ENCODE results near the gene LDB2. TPM values are rescaled to one million over a fixed set of nuclear protein-coding genes. Genes with fewer than 3 reads are reported as not detected.

The LDB2 gene
- total and polyA plus RNA-seq, 7 donors = 7.0 to 18.9 (median 10.1) TPM

DNA sequence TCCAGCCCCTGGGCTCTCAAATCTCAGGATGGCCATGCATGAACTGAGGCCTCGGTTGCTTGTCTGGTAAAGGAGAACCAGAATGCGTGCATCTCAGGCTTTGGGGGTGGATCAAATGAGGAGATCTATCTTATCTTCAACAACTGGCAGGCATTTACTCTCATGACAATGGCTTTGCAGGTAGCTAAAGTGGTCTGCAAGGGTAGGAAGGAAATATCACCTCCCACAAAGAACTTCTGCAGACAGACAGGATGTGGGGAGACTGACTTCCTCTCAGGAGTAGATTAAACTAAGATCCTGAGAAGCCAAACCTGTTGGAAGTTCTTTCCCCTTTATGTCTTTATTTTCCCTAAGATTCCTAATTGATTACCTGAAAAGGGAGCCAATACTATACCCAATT is 7.8 kb downstream of the LDB2 start:
- no peak overlapping the region for H3K27ac ChIP-seq
- ATAC-seq (no peak), DNase-seq (no peak)
- H3K36me3 ChIP-seq (ENCODE audit: insufficient read depth in 1 of 2, low read depth in 1 of 2) = no peaks in the 10 kb centered on the region
- H3K27me3 ChIP-seq (ENCODE audit: insufficient read depth in 3 of 3, low read length in 2 of 3) = peaks cover 0 to 3% (median 0%) of the 10 kb centered on the region in 3 donors
- H3K4me1 ChIP-seq = no peaks in the 10 kb centered on the region
- WGBS, 3 donors = 81 to 84% (median 83%) methylated on average over 2 of the region's 2 CpGs
- TF ChIP-seq, protein P1, sequence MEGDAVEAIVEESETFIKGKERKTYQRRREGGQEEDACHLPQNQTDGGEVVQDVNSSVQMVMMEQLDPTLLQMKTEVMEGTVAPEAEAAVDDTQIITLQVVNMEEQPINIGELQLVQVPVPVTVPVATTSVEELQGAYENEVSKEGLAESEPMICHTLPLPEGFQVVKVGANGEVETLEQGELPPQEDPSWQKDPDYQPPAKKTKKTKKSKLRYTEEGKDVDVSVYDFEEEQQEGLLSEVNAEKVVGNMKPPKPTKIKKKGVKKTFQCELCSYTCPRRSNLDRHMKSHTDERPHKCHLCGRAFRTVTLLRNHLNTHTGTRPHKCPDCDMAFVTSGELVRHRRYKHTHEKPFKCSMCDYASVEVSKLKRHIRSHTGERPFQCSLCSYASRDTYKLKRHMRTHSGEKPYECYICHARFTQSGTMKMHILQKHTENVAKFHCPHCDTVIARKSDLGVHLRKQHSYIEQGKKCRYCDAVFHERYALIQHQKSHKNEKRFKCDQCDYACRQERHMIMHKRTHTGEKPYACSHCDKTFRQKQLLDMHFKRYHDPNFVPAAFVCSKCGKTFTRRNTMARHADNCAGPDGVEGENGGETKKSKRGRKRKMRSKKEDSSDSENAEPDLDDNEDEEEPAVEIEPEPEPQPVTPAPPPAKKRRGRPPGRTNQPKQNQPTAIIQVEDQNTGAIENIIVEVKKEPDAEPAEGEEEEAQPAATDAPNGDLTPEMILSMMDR (IDR thresholded peaks at IDR 0.05) = no peak
- intact Hi-C loops (cut with DNase I) = no loop called here
- H3K9me3 ChIP-seq = no peaks in the 10 kb centered on the region
- H3K4me3 ChIP-seq = no peak overlapping the region

DNA sequence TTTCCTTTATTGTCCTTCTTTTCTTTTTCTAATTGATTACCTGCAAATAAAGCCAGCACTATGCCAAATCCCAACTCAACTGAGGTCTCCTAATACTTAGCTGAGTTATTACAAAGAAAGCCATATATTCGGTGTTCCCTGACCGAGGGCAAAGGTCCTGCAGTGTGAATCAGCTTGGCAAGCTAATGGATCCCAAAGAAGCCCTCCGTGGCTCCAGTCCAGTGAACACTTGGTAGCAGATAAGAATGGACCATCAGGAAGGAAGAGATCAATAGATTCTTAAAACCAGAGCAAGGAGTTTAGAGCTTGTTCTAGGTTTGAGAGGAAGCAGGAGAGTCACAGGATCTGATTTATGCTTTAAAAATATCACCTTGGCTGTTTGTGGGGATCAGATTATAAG is 8.5 kb downstream of the LDB2 start:
- no peak for DNase-seq
- 52 to 60% (median 59%) methylated on average over 3 of the region's 3 CpGs for WGBS, 3 donors
- Histone ChIP-seq H3K4me3 (no peak overlapping the region), H3K36me3 (ENCODE audit: insufficient read depth in 1 of 2, low read depth in 1 of 2) (no peaks in the 10 kb centered on the region), H3K9me3 (no peaks in the 10 kb centered on the region), H3K4me1 (no peaks in the 10 kb centered on the region), H3K27ac (no peak overlapping the region), H3K27me3 (ENCODE audit: insufficient read depth in 3 of 3, low read length in 2 of 3) (peaks cover 0 to 3% (median 0%) of the 10 kb centered on the region in 3 donors)
- ATAC-seq = no peak
- TF ChIP-seq, protein P1 (IDR thresholded peaks at IDR 0.05) = no peak
- intact Hi-C loops (cut with DNase I) = no loop called here

DNA sequence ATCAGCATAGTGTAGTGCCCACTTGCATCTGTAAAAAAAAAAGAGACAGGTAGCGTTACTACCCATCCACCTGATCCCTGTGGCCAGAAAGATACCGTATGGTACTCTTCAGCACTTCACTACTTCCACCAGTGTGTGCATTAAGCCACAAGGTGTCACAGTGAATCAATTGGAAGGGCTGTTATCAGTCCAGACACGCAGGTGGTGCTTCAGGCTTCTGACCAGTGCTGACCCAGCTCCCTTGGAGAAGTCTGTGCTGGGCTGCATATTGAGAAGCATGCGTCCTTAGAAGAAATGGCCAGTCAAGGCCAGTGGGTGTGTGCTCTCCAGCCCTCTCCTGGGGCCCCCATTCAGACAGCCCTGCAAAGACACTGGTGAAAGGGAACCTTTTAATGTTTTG is 10.6 kb downstream of the LDB2 start:
- intact Hi-C loops (cut with DNase I) = no loop called here
- DNase-seq = no peak
- TF ChIP-seq, protein P1 (IDR thresholded peaks at IDR 0.05) = no peak
- H3K4me3 ChIP-seq = no peak overlapping the region
- no peaks in the 10 kb centered on the region for H3K27me3 ChIP-seq (ENCODE audit: insufficient read depth in 3 of 3, low read length in 2 of 3)
- H3K4me1 ChIP-seq = no peaks in the 10 kb centered on the region
- H3K9me3 ChIP-seq = no peaks in the 10 kb centered on the region
- 77 to 88% (median 85%) methylated on average over 4 of the region's 4 CpGs for WGBS, 3 donors
- no peaks in the 10 kb centered on the region for H3K36me3 ChIP-seq (ENCODE audit: insufficient read depth in 1 of 2, low read depth in 1 of 2)
- no peak overlapping the region for H3K27ac ChIP-seq
- ATAC-seq = no peak

DNA sequence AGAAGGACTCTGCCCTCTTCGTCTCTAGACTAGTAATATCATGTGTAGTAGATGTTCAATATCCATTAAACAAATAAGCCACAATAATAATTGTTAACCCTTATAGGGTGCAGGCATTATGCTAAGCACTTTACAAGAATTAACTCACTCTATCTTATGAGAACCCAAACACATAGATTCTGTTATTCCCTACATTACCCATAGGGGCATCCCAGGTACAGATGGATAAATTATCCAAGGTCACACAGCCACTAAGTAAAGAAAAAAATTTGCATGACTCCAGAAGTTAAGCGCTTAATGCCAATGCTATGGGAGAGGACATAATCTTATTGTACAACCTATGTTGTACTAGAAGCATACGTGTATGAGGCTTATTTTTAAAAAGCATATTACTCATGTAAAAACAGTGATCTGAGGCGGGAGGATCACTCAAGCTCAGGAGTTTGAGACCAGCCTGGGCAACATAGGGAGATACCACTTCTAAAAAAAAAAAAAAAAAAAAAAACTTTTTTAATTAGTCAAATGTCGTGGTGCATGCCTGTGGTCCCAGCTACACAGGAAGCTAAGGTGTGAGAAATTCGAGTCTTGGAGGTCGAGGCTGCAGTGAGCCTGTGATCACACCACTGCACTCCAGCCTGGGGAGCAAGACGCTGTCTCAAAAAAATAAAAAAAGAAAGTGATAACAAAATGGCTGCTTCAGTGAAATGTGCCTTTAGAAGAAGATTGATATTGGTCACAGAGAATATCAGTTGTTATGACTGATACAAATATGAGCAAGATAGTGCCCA is 13.6 kb downstream of the LDB2 start:
- Histone ChIP-seq H3K27ac (no peak overlapping the region), H3K4me1 (no peaks in the 10 kb centered on the region), H3K4me3 (no peak overlapping the region), H3K9me3 (no peaks in the 10 kb centered on the region), H3K36me3 (ENCODE audit: insufficient read depth in 1 of 2, low read depth in 1 of 2) (no peaks in the 10 kb centered on the region), H3K27me3 (ENCODE audit: insufficient read depth in 3 of 3, low read length in 2 of 3) (no peaks in the 10 kb centered on the region)
- 72 to 85% (median 76%) methylated on average over 8 of the region's 8 CpGs for WGBS, 3 donors
- intact Hi-C loops (cut with DNase I) = no loop called here
- TF ChIP-seq, protein P1 (IDR thresholded peaks at IDR 0.05) = no peak
- DNase-seq (no peak), ATAC-seq (no peak)

DNA sequence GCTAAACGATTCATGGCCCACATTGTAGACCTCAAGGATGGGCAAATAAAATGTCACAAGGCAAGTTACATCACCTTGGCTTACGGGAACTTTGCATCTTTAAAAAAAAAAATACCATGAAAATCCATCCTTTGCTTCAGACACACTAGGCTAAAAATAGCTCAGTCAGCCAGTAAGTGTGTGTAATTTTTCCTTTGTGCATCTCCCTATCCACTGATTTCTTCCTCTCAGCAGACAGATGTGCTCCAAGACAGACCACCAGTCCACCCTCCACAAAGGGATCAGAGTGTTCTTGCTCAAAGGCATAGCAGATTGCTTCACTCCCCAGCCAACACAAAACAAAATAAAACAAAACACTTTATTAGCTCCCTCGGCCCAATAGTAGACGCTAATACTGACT is 14.6 kb downstream of the LDB2 start:
- Histone ChIP-seq H3K4me3 (no peak overlapping the region), H3K36me3 (ENCODE audit: insufficient read depth in 1 of 2, low read depth in 1 of 2) (no peaks in the 10 kb centered on the region), H3K9me3 (no peaks in the 10 kb centered on the region), H3K27me3 (ENCODE audit: insufficient read depth in 3 of 3, low read length in 2 of 3) (no peaks in the 10 kb centered on the region), H3K27ac (no peak overlapping the region), H3K4me1 (no peaks in the 10 kb centered on the region)
- no peak for ATAC-seq
- TF ChIP-seq, protein P1 (IDR thresholded peaks at IDR 0.05) = no peak
- 56 to 75% (median 70%) methylated on average over 4 of the region's 4 CpGs for WGBS, 3 donors
- intact Hi-C loops (cut with DNase I) = no loop called here
- no peak for DNase-seq

All from psoas muscle (tissue), 8 donors.